ENCODE results near the gene UBAP1L.
"Not testable (repeated sequence)": the region's sequence is repeated elsewhere in the genome, so short reads cannot be mapped to it uniquely, and the experiment has no call there.

UBAP1L gene

GRCh38 chr15:65099336-65099735, 15.7 kb downstream of the UBAP1L start:
- no peak for DNase-seq (ENCODE audit: low read depth)
- no peak overlapping the region for H3K4me3 ChIP-seq (ENCODE audit: low read length)
- no peak for TF ChIP-seq CTCF (IDR thresholded peaks at IDR 0.05; ENCODE audit: insufficient read depth, low read depth, low read length, missing control alignments)

GRCh38 chr15:65097651-65098263, 17.2 kb downstream of the UBAP1L start:
- H3K4me3 ChIP-seq (ENCODE audit: low read length): no peak overlapping the region
- TF ChIP-seq CTCF (IDR thresholded peaks at IDR 0.05; ENCODE audit: insufficient read depth, low read depth, low read length, missing control alignments): no peak
- no peak for DNase-seq (ENCODE audit: low read depth)

- no peak for TF ChIP-seq CTCF (IDR thresholded peaks at IDR 0.05; ENCODE audit: insufficient read depth, low read depth, low read length, missing control alignments)
These were observed 18.3 kb downstream of the UBAP1L start for GRCh38 chr15:65096481-65097385.

GRCh38 chr15:65095747-65096104, 19.3 kb downstream of the UBAP1L start:
- H3K4me3 ChIP-seq (ENCODE audit: low read length): no peak overlapping the region
- no peak for DNase-seq (ENCODE audit: low read depth)
- no peak for TF ChIP-seq CTCF (IDR thresholded peaks at IDR 0.05; ENCODE audit: insufficient read depth, low read depth, low read length, missing control alignments)

More at GRCh38 chr15:65096481-65097385, 18.3 kb downstream of the UBAP1L start:
- DNase-seq (ENCODE audit: low read depth): no peak
- H3K4me3 ChIP-seq (ENCODE audit: low read length): no peak overlapping the region

- H3K4me3 ChIP-seq (ENCODE audit: low read length): no peak overlapping the region
- no peak for TF ChIP-seq CTCF (IDR thresholded peaks at IDR 0.05; ENCODE audit: insufficient read depth, low read depth, low read length, missing control alignments)
- DNase-seq (ENCODE audit: low read depth): no peak
These were observed 19.8 kb downstream of the UBAP1L start for GRCh38 chr15:65095011-65095746.

- no peak for DNase-seq (ENCODE audit: low read depth)
These were observed 20.6 kb downstream of the UBAP1L start for GRCh38 chr15:65094294-65094995.

GRCh38 chr15:65093793-65094170, 21.2 kb downstream of the UBAP1L start:
- not testable (repeated sequence) for DNase-seq (ENCODE audit: low read depth); H3K4me3 ChIP-seq (ENCODE audit: low read length)

More at GRCh38 chr15:65094294-65094995, 20.6 kb downstream of the UBAP1L start:
- no peak overlapping the region for H3K4me3 ChIP-seq (ENCODE audit: low read length)
- TF ChIP-seq CTCF (IDR thresholded peaks at IDR 0.05; ENCODE audit: insufficient read depth, low read depth, low read length, missing control alignments): no peak
